ENCODE data around the gene MEGF10. TPM values are rescaled to one million over a fixed set of nuclear protein-coding genes. Genes with fewer than 3 reads are reported as not detected.

The MEGF10 gene
- total RNA-seq, 2 donors from 2014 or later = 0.56 TPM; not detected in 1

GRCh38 chr5:127369796-127370195 lies 79.2 kb downstream of the MEGF10 start:
- Mint-ChIP-seq H3K27ac (no peak overlapping the region), H3K9me3 (peaks cover 0 to 2% of the 10 kb centered on the region in 2 donors), H3K27me3 (ENCODE audit: low read depth) (no peaks in the 10 kb centered on the region), H3K4me1 (ENCODE audit: low read depth) (no peaks in the 10 kb centered on the region), H3K36me3 (ENCODE audit: insufficient read depth in 2 of 2) (no peaks in the 10 kb centered on the region), H3K4me3 (no peak overlapping the region)
- ATAC-seq (replicated peaks in 1 of 2) (no peak), DNase-seq (no peak)

GRCh38 chr5:127370631-127371030 lies 80.0 kb downstream of the MEGF10 start:
- H3K27ac Mint-ChIP-seq = no peak overlapping the region
- H3K4me1 Mint-ChIP-seq (ENCODE audit: low read depth) = no peaks in the 10 kb centered on the region
- H3K4me3 Mint-ChIP-seq = no peak overlapping the region
- DNase-seq (no peak), ATAC-seq (replicated peaks in 1 of 2) (no peak)
- no peaks in the 10 kb centered on the region for H3K36me3 Mint-ChIP-seq (ENCODE audit: insufficient read depth in 2 of 2)
- H3K9me3 Mint-ChIP-seq = peaks cover 0 to 2% of the 10 kb centered on the region in 2 donors
- no peaks in the 10 kb centered on the region for H3K27me3 Mint-ChIP-seq (ENCODE audit: low read depth)

GRCh38 chr5:127373858-127374491 lies 83.4 kb downstream of the MEGF10 start:
- Mint-ChIP-seq H3K27me3 (ENCODE audit: low read depth) (no peaks in the 10 kb centered on the region), H3K27ac (no peak overlapping the region), H3K36me3 (ENCODE audit: insufficient read depth in 2 of 2) (no peaks in the 10 kb centered on the region), H3K4me1 (ENCODE audit: low read depth) (no peaks in the 10 kb centered on the region), H3K9me3 (peaks cover 0 to 2% of the 10 kb centered on the region in 2 donors), H3K4me3 (no peak overlapping the region)
- no peak for DNase-seq
- ATAC-seq (replicated peaks in 1 of 2) = no peak

GRCh38 chr5:127375124-127375523 lies 84.5 kb downstream of the MEGF10 start:
- Mint-ChIP-seq H3K36me3 (ENCODE audit: insufficient read depth in 2 of 2) (no peaks in the 10 kb centered on the region), H3K4me1 (ENCODE audit: low read depth) (no peaks in the 10 kb centered on the region), H3K27me3 (ENCODE audit: low read depth) (peaks cover 5% of the 10 kb centered on the region), H3K4me3 (no peak overlapping the region), H3K9me3 (peaks cover 0 to 2% of the 10 kb centered on the region in 2 donors), H3K27ac (no peak overlapping the region)
- DNase-seq (no peak), ATAC-seq (replicated peaks in 1 of 2) (no peak)

GRCh38 chr5:127375544-127376091 lies 85.0 kb downstream of the MEGF10 start:
- Mint-ChIP-seq H3K27ac (no peak overlapping the region), H3K36me3 (ENCODE audit: insufficient read depth in 2 of 2) (no peaks in the 10 kb centered on the region), H3K9me3 (peaks cover 0 to 2% of the 10 kb centered on the region in 2 donors), H3K4me3 (no peak overlapping the region), H3K4me1 (ENCODE audit: low read depth) (no peaks in the 10 kb centered on the region), H3K27me3 (ENCODE audit: low read depth) (peaks cover 5% of the 10 kb centered on the region)
- no peak for ATAC-seq (replicated peaks in 1 of 2)
- DNase-seq = no peak

GRCh38 chr5:127377651-127378050 lies 87.1 kb downstream of the MEGF10 start:
- Mint-ChIP-seq H3K27me3 (ENCODE audit: low read depth) (peaks cover 5% of the 10 kb centered on the region), H3K36me3 (ENCODE audit: insufficient read depth in 2 of 2) (no peaks in the 10 kb centered on the region), H3K4me3 (no peak overlapping the region), H3K9me3 (peaks cover 0 to 2% of the 10 kb centered on the region in 2 donors), H3K4me1 (ENCODE audit: low read depth) (no peaks in the 10 kb centered on the region), H3K27ac (no peak overlapping the region)
- ATAC-seq (replicated peaks in 1 of 2) (no peak), DNase-seq (no peak)

- no peak for DNase-seq
- no peak for ATAC-seq (replicated peaks in 1 of 2)
- Mint-ChIP-seq H3K9me3 (no peaks in the 10 kb centered on the region), H3K4me3 (no peak overlapping the region), H3K4me1 (ENCODE audit: low read depth) (no peaks in the 10 kb centered on the region), H3K27ac (no peak overlapping the region), H3K36me3 (ENCODE audit: insufficient read depth in 2 of 2) (no peaks in the 10 kb centered on the region), H3K27me3 (ENCODE audit: low read depth) (peaks cover 7% of the 10 kb centered on the region)
Measured at GRCh38 chr5:127385936-127386335, 95.3 kb downstream of the MEGF10 start.

GRCh38 chr5:127386557-127386956 lies 96.0 kb downstream of the MEGF10 start:
- no peak for DNase-seq

GRCh38 chr5:127389601-127390000 lies 99.0 kb downstream of the MEGF10 start:
- no peaks in the 10 kb centered on the region for H3K27me3 Mint-ChIP-seq (ENCODE audit: low read depth)
- DNase-seq = no peak
- no peaks in the 10 kb centered on the region for H3K4me1 Mint-ChIP-seq (ENCODE audit: low read depth)
- H3K36me3 Mint-ChIP-seq (ENCODE audit: insufficient read depth in 2 of 2) = no peaks in the 10 kb centered on the region
- no peaks in the 10 kb centered on the region for H3K9me3 Mint-ChIP-seq
- H3K4me3 Mint-ChIP-seq = no peak overlapping the region
- no peak overlapping the region for H3K27ac Mint-ChIP-seq
- ATAC-seq (replicated peaks in 1 of 2) = no peak

More at GRCh38 chr5:127386557-127386956, 96.0 kb downstream of the MEGF10 start:
- Mint-ChIP-seq H3K27ac (no peak overlapping the region), H3K36me3 (ENCODE audit: insufficient read depth in 2 of 2) (no peaks in the 10 kb centered on the region), H3K4me1 (ENCODE audit: low read depth) (no peaks in the 10 kb centered on the region), H3K9me3 (no peaks in the 10 kb centered on the region), H3K27me3 (ENCODE audit: low read depth) (peaks cover 7% of the 10 kb centered on the region), H3K4me3 (no peak overlapping the region)
- no peak for ATAC-seq (replicated peaks in 1 of 2)

GRCh38 chr5:127392762-127393161 lies 102.2 kb downstream of the MEGF10 start:
- no peak for ATAC-seq (replicated peaks in 1 of 2)
- DNase-seq = no peak
- Mint-ChIP-seq H3K9me3 (no peaks in the 10 kb centered on the region), H3K4me3 (no peak overlapping the region), H3K36me3 (ENCODE audit: insufficient read depth in 2 of 2) (no peaks in the 10 kb centered on the region), H3K27ac (no peak overlapping the region), H3K27me3 (ENCODE audit: low read depth) (no peaks in the 10 kb centered on the region), H3K4me1 (ENCODE audit: low read depth) (no peaks in the 10 kb centered on the region)

- no peak for ATAC-seq (replicated peaks in 1 of 2)
- Mint-ChIP-seq H3K4me3 (no peak overlapping the region), H3K9me3 (no peaks in the 10 kb centered on the region), H3K27ac (no peak overlapping the region), H3K27me3 (ENCODE audit: low read depth) (peaks cover 6% of the 10 kb centered on the region), H3K36me3 (ENCODE audit: insufficient read depth in 2 of 2) (no peaks in the 10 kb centered on the region), H3K4me1 (ENCODE audit: low read depth) (no peaks in the 10 kb centered on the region)
- no peak for DNase-seq
Measured at GRCh38 chr5:127396490-127397155, 106.0 kb downstream of the MEGF10 start.

GRCh38 chr5:127398508-127398907 lies 107.9 kb downstream of the MEGF10 start:
- DNase-seq = no peak
- no peak overlapping the region for H3K27ac Mint-ChIP-seq
- H3K4me3 Mint-ChIP-seq = no peak overlapping the region
- ATAC-seq (replicated peaks in 1 of 2) = no peak
- no peaks in the 10 kb centered on the region for H3K4me1 Mint-ChIP-seq (ENCODE audit: low read depth)
- H3K27me3 Mint-ChIP-seq (ENCODE audit: low read depth) = peaks cover 7% of the 10 kb centered on the region
- no peaks in the 10 kb centered on the region for H3K36me3 Mint-ChIP-seq (ENCODE audit: insufficient read depth in 2 of 2)
- H3K9me3 Mint-ChIP-seq = no peaks in the 10 kb centered on the region

- Mint-ChIP-seq H3K4me1 (ENCODE audit: low read depth) (no peaks in the 10 kb centered on the region), H3K9me3 (no peaks in the 10 kb centered on the region), H3K27ac (no peak overlapping the region), H3K36me3 (ENCODE audit: insufficient read depth in 2 of 2) (no peaks in the 10 kb centered on the region), H3K27me3 (ENCODE audit: low read depth) (peaks cover 12% of the 10 kb centered on the region), H3K4me3 (no peak overlapping the region)
- DNase-seq (no peak), ATAC-seq (replicated peaks in 1 of 2) (no peak)
Measured at GRCh38 chr5:127399068-127399467, 108.5 kb downstream of the MEGF10 start.
